Measurements from ENCODE around the gene EPHA5.

EPHA5 gene

GRCh38 chr4:65407483-65407882, 262.8 kb downstream of the EPHA5 start:
- no peak for TF ChIP-seq CTCF (IDR thresholded peaks at IDR 0.05; ENCODE audit: borderline replicate concordance, control extremely low read depth, extremely low read depth, insufficient read depth, missing control alignments)
- in situ Hi-C loops (cut with MboI; ENCODE audit: low sequenced_read_pairs, unreplicated experiment), result no loop called here
- no peak for DNase-seq (ENCODE audit: low spot score)

GRCh38 chr4:65401083-65401482, 269.2 kb downstream of the EPHA5 start:
- in situ Hi-C loops (cut with MboI; ENCODE audit: low sequenced_read_pairs, unreplicated experiment), result no loop called here
- DNase-seq (ENCODE audit: low spot score), result no peak
- TF ChIP-seq CTCF (IDR thresholded peaks at IDR 0.05; ENCODE audit: borderline replicate concordance, control extremely low read depth, extremely low read depth, insufficient read depth, missing control alignments), result no peak

- in situ Hi-C loops (cut with MboI; ENCODE audit: low sequenced_read_pairs, unreplicated experiment), result no loop called here
- no peak for TF ChIP-seq CTCF (IDR thresholded peaks at IDR 0.05; ENCODE audit: borderline replicate concordance, control extremely low read depth, extremely low read depth, insufficient read depth, missing control alignments)
- DNase-seq (ENCODE audit: low spot score), result no peak
Observed at GRCh38 chr4:65399084-65399483, 271.2 kb downstream of the EPHA5 start.

- in situ Hi-C loops (cut with MboI; ENCODE audit: low sequenced_read_pairs, unreplicated experiment), result no loop called here
- no peak for DNase-seq (ENCODE audit: low spot score)
- no peak for TF ChIP-seq CTCF (IDR thresholded peaks at IDR 0.05; ENCODE audit: borderline replicate concordance, control extremely low read depth, extremely low read depth, insufficient read depth, missing control alignments)
Observed at GRCh38 chr4:65393078-65393477, 277.2 kb downstream of the EPHA5 start.

- in situ Hi-C loops (cut with MboI; ENCODE audit: low sequenced_read_pairs, unreplicated experiment), result no loop called here
- DNase-seq (ENCODE audit: low spot score), result no peak
- TF ChIP-seq CTCF (IDR thresholded peaks at IDR 0.05; ENCODE audit: borderline replicate concordance, control extremely low read depth, extremely low read depth, insufficient read depth, missing control alignments), result no peak
Observed at GRCh38 chr4:65392488-65392887, 277.8 kb downstream of the EPHA5 start.

GRCh38 chr4:65391814-65392213, 278.5 kb downstream of the EPHA5 start:
- TF ChIP-seq CTCF (IDR thresholded peaks at IDR 0.05; ENCODE audit: borderline replicate concordance, control extremely low read depth, extremely low read depth, insufficient read depth, missing control alignments), result no peak
- DNase-seq (ENCODE audit: low spot score), result no peak
- in situ Hi-C loops (cut with MboI; ENCODE audit: low sequenced_read_pairs, unreplicated experiment), result no loop called here

- no peak for DNase-seq (ENCODE audit: low spot score)
- TF ChIP-seq CTCF (IDR thresholded peaks at IDR 0.05; ENCODE audit: borderline replicate concordance, control extremely low read depth, extremely low read depth, insufficient read depth, missing control alignments), result no peak
- in situ Hi-C loops (cut with MboI; ENCODE audit: low sequenced_read_pairs, unreplicated experiment), result no loop called here
Observed at GRCh38 chr4:65391382-65391781, 278.9 kb downstream of the EPHA5 start.

Measured in GM13976 (cell line).